H1 (cell line): ENCODE data around the gene NMT1. TPM values are rescaled to one million over a fixed set of nuclear protein-coding genes. Genes with fewer than 3 reads are reported as not detected.
A peak's percentile ranks its signal among the peaks of the same experiment; 100 is the strongest.

ENCODE experiments used
- EGR1 ChIP-seq: IDR thresholded peaks from 2 replicates; pipeline ENCODE4 v1.6.1; 2011; ENCODE audit warnings: low read depth, low read length, borderline replicate concordance
- RAD21 ChIP-seq, 2 experiments: IDR thresholded peaks in 1 of 2; conservative IDR thresholded peaks in 1 of 2; 2 replicates each; pipeline ENCODE4 v1.6.1; 2011; ENCODE audit warnings: low read depth in 2 of 2, low read length in 2 of 2, improper control_type of control experiment in 1 of 2, inconsistent platforms in 1 of 2, mild to moderate bottlenecking in 1 of 2, moderate library complexity in 1 of 2
- SIN3A ChIP-seq, 2 experiments: IDR thresholded peaks in 1 of 2; conservative IDR thresholded peaks in 1 of 2; 2 replicates each; pipeline ENCODE4 v1.6.1; 2011 to 2012; ENCODE audit warnings: low read length in 2 of 2, improper control_type of control experiment in 1 of 2, low read depth in 1 of 2, mild to moderate bottlenecking in 1 of 2
- SUZ12 ChIP-seq: fragments of 200-600 bp; sonication (generic); IDR thresholded peaks from 2 replicates; pipeline ENCODE4 v1.6.1; 2012; ENCODE audit warnings: mild to moderate bottlenecking, inconsistent platforms, low read length, moderate library complexity, mixed read lengths
- polyA plus RNA-seq, 7 experiments: library from polyadenylated mRNA; depleted of rRNA in 3 of 7; stranded (reverse) in 5 of 7; unstranded in 2 of 7; fragments of >200 nt in 5 of 7; fragments of 200-250 nt in 2 of 7; gene quantifications; 1 replicate in 5 of 7; 2 replicates in 1 of 7; 4 replicates in 1 of 7; pipeline versions ENCODE4 v1.2.1 to v1.2.3, GENCODE V29; 2011 to 2013; ENCODE audit warnings: missing spikeins in 2 of 7, mixed read lengths in 2 of 7
- total RNA-seq: library from RNA; stranded (reverse); fragmentation: NEBNext Ultra II Directional; extraction: Animal tissue kit (Norgen Biotek cat#: 25700); gene quantifications from 2 replicates; pipeline ENCODE4 v1.2.1, GENCODE V29; 2021
- TF ChIP-seq, protein P1 (sequence below): fragments of 300-600 bp; sonication (generic); IDR thresholded peaks from 2 replicates; pipeline ENCODE4 v1.7.1; 2012; ENCODE audit warnings: low read length, moderate library complexity, mild to moderate bottlenecking, inconsistent platforms; ENCODE audit not compliant: insufficient replicate concordance
- TF ChIP-seq, protein P2 (sequence below), 3 experiments: IDR thresholded peaks; 1 replicate in 2 of 3; 2 replicates in 1 of 3; pipeline versions ENCODE4 v1.5.1 to v1.6.1; 2011; ENCODE audit warnings: low read length in 3 of 3, mild to moderate bottlenecking in 3 of 3, inconsistent platforms in 2 of 3, low read depth in 1 of 3, moderate library complexity in 1 of 3; ENCODE audit not compliant: insufficient read depth in 1 of 3; ENCODE audit errors: control extremely low read depth in 1 of 3

Gene NMT1
- total and polyA plus RNA-seq, 2 of the 8 experiments (the other 6 are each of a cell fraction or from before 2014, with no cell fraction given) = 42.9 to 149 TPM

GRCh38 chr17:45098869-45099616 is 37.9 kb downstream of the NMT1 start (continued):
- TF ChIP-seq, protein P1, sequence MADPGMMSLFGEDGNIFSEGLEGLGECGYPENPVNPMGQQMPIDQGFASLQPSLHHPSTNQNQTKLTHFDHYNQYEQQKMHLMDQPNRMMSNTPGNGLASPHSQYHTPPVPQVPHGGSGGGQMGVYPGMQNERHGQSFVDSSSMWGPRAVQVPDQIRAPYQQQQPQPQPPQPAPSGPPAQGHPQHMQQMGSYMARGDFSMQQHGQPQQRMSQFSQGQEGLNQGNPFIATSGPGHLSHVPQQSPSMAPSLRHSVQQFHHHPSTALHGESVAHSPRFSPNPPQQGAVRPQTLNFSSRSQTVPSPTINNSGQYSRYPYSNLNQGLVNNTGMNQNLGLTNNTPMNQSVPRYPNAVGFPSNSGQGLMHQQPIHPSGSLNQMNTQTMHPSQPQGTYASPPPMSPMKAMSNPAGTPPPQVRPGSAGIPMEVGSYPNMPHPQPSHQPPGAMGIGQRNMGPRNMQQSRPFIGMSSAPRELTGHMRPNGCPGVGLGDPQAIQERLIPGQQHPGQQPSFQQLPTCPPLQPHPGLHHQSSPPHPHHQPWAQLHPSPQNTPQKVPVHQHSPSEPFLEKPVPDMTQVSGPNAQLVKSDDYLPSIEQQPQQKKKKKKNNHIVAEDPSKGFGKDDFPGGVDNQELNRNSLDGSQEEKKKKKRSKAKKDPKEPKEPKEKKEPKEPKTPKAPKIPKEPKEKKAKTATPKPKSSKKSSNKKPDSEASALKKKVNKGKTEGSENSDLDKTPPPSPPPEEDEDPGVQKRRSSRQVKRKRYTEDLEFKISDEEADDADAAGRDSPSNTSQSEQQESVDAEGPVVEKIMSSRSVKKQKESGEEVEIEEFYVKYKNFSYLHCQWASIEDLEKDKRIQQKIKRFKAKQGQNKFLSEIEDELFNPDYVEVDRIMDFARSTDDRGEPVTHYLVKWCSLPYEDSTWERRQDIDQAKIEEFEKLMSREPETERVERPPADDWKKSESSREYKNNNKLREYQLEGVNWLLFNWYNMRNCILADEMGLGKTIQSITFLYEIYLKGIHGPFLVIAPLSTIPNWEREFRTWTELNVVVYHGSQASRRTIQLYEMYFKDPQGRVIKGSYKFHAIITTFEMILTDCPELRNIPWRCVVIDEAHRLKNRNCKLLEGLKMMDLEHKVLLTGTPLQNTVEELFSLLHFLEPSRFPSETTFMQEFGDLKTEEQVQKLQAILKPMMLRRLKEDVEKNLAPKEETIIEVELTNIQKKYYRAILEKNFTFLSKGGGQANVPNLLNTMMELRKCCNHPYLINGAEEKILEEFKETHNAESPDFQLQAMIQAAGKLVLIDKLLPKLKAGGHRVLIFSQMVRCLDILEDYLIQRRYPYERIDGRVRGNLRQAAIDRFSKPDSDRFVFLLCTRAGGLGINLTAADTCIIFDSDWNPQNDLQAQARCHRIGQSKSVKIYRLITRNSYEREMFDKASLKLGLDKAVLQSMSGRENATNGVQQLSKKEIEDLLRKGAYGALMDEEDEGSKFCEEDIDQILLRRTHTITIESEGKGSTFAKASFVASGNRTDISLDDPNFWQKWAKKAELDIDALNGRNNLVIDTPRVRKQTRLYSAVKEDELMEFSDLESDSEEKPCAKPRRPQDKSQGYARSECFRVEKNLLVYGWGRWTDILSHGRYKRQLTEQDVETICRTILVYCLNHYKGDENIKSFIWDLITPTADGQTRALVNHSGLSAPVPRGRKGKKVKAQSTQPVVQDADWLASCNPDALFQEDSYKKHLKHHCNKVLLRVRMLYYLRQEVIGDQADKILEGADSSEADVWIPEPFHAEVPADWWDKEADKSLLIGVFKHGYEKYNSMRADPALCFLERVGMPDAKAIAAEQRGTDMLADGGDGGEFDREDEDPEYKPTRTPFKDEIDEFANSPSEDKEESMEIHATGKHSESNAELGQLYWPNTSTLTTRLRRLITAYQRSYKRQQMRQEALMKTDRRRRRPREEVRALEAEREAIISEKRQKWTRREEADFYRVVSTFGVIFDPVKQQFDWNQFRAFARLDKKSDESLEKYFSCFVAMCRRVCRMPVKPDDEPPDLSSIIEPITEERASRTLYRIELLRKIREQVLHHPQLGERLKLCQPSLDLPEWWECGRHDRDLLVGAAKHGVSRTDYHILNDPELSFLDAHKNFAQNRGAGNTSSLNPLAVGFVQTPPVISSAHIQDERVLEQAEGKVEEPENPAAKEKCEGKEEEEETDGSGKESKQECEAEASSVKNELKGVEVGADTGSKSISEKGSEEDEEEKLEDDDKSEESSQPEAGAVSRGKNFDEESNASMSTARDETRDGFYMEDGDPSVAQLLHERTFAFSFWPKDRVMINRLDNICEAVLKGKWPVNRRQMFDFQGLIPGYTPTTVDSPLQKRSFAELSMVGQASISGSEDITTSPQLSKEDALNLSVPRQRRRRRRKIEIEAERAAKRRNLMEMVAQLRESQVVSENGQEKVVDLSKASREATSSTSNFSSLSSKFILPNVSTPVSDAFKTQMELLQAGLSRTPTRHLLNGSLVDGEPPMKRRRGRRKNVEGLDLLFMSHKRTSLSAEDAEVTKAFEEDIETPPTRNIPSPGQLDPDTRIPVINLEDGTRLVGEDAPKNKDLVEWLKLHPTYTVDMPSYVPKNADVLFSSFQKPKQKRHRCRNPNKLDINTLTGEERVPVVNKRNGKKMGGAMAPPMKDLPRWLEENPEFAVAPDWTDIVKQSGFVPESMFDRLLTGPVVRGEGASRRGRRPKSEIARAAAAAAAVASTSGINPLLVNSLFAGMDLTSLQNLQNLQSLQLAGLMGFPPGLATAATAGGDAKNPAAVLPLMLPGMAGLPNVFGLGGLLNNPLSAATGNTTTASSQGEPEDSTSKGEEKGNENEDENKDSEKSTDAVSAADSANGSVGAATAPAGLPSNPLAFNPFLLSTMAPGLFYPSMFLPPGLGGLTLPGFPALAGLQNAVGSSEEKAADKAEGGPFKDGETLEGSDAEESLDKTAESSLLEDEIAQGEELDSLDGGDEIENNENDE = no peak
- TF ChIP-seq, protein P2, sequence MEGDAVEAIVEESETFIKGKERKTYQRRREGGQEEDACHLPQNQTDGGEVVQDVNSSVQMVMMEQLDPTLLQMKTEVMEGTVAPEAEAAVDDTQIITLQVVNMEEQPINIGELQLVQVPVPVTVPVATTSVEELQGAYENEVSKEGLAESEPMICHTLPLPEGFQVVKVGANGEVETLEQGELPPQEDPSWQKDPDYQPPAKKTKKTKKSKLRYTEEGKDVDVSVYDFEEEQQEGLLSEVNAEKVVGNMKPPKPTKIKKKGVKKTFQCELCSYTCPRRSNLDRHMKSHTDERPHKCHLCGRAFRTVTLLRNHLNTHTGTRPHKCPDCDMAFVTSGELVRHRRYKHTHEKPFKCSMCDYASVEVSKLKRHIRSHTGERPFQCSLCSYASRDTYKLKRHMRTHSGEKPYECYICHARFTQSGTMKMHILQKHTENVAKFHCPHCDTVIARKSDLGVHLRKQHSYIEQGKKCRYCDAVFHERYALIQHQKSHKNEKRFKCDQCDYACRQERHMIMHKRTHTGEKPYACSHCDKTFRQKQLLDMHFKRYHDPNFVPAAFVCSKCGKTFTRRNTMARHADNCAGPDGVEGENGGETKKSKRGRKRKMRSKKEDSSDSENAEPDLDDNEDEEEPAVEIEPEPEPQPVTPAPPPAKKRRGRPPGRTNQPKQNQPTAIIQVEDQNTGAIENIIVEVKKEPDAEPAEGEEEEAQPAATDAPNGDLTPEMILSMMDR (IDR thresholded peaks at IDR 0.05; ENCODE audit: control extremely low read depth in 1 of 3, insufficient read depth in 1 of 3, low read depth in 1 of 3, low read length in 3 of 3) = peak; percentile 78 to 96 (median 95)
- 0 out of 4 replicates have a peak, but pooled peaks of 1 of the 2 experiments have one; percentile 26 for TF ChIP-seq SIN3A (conservative IDR thresholded peaks at IDR 0.05 in 1 of 2, IDR thresholded peaks at IDR 0.05 in 1 of 2; ENCODE audit: low read depth in 1 of 2, low read length in 2 of 2)
- no peak for TF ChIP-seq EGR1
- TF ChIP-seq RAD21 (IDR thresholded peaks at IDR 0.05 in 1 of 2, conservative IDR thresholded peaks at IDR 0.05 in 1 of 2; ENCODE audit: low read depth in 2 of 2, low read length in 2 of 2) = peak; percentile 73 to 76
- no peak for TF ChIP-seq SUZ12
